HG03103 (cell line): ENCODE measurements around the gene NAALADL1.

Experiments
- ATAC-seq: cut with Tn5 transposase; IDR thresholded peaks from one replicate; pipeline ENCODE4 v1.9.1; 2021; ENCODE audit warnings: low read depth; ENCODE audit not compliant: unreplicated experiment

Gene NAALADL1

DNA sequence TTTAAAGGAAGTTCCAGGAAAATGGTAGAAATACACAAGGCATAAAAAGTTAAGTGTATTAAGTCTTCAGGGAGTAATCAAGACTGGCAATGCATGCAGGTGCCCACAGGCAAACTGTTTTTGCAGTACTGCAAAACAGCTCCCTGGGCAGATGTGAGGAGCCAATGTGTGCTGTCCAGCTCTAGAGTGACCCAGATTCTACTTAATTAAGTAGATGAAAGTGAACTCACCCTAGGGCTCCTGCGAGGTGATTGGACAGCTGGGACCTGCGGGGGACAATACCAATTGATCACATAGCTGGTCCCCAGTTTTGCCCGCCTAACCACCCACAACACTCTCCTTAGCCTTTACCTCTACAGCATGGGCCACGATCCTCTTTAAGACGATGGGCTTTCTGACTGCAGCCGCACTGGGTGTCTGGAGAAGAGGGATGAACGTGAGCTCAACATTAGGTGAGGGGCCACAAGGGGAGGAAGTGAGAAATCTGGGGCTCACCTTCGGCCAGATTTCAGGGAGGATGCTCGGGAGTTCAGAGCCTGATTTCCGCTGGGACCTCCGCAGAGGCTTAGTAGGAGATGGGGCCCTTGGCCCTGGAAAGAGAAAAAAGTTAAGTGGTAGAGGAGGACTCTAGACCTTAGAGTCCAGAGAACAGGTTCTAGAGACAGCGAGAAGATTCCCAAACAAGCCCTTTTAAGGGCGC is 24.9 kb upstream of the NAALADL1 start:
- no peak for ATAC-seq

DNA sequence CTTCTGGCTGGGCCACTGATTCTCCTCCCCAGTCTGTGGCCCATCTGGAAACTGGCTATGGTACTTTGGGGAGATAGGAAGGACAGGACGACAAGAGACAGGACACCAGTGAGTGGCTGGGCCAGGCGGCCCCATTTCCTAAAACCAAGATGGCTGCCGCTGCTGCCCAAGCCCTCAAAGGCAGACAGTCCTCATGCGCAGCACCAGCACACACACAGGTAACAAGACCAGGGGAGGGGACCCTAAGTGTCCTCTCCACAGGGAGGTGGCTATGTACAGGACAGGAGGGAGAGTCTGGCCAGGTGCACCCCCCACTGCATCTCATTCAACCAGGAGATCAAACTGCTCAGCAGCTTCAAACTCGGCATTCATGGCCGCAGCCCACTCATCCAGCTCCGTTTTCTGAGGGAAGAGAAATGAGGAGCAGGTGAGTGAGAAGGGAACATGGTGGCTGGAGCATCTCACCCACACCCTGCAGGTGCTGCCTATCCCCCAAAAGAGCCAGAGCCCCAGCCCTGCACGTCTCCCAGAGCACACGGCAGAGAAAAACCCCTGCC is 20.5 kb upstream of the NAALADL1 start:
- ATAC-seq, result no peak

DNA sequence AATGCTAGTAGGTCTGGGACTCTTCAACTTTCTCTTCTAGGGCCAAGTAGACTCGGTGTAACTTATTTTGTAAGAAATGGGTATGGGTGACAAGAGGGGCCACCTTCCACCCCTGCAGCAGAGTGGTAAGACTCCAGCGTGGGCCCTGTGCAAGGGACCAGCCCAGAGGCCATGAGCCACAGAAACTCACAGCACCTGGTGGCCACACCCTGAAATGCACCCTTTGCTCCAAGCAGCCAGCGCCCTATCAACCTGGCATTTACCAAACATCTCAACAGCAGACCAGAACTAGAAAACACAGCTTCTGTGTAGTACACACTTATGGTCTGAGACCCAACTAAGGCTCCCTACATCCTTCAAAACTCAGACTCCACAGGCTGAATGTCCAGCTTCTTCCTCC is 19.8 kb upstream of the NAALADL1 start:
- ATAC-seq, result no peak

DNA sequence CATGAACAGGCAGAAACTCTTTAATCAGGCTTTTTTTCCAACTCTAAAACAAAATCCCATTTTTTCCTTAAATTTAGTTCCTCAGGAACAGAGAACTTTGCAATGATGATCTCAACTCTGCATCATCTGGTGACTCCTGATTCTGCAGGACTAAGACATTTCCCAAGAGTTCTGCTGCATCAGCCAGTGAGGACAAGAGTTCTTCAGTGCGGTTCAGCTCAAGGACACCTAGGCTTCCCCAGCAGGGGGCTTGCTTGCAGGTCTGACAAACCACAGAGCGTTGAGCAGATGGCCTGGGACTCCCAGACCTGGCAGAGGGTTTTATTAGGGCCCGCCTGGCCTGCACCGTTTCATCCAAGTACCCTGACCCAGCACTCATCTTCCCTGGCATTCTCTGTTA is 19.1 kb upstream of the NAALADL1 start:
- no peak for ATAC-seq

DNA sequence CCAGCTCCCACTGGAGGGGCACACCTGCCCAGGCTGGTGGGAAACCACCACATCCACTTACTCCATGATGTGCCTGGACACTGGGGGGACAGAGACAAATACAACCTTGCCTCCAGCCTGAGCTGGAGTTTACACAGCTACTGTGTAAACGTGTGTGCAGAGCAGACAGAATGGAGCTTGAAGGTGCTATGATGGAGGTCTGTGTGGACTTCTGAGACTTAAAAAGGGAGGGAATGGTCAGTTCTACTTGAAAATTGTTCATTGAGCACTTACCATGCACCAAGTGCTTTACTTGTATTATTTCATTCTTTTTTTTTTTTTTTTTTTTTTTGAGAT is 14.2 kb upstream of the NAALADL1 start:
- ATAC-seq, result no peak

DNA sequence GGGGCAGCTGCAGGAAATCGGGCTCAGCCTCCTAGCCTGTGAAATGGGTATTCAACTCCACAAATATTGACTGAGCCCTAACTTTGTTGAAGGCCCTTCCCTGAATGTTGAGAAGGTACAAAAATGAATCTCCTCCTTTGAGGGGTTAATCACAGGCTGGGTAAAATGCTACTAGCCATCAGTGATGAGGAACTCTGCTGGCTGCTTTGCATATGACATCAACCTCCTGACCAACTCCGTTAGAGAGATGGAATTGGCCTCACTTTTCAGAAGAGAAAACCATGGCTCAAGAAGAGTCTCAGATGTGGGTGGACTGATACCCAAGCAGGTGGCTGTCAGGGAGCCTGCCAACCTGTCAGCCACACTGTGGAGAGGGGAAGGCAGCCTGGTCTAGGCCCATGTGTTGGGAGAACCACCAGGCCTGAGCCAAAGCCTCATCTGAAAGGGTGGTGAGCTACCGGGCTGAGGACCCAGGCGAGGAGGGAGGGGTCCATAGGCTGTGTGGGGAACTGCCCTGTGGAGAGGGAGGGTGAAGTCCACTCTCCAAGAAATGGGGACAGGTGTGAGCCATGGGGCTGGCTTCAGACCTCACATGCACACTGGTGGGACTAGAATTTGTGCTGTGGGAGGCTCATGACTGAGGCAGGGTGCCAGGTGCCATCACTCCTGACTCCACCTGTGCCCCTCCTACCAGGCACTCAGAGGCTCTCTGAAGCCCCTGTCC is 13.7 kb upstream of the NAALADL1 start:
- no peak for ATAC-seq

DNA sequence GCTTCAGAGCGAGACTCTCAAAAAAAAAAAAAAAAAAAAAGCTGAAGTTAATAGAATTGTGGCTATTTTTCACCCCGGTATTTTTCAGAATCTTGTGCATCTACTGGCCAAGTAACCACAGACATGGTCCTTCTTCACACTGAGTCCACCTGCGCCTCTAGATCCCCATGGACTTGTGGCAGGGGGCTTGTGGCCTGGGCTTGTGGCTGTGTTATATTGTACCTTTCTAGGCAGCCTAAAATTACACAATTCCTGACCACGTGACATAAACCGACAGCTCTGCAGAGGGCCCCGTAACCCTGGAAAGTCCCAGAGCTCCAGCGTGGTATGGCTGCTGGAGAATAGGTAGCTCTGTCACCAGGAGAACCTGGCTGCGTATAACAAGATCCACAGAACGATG is 10.9 kb upstream of the NAALADL1 start:
- ATAC-seq, result no peak

DNA sequence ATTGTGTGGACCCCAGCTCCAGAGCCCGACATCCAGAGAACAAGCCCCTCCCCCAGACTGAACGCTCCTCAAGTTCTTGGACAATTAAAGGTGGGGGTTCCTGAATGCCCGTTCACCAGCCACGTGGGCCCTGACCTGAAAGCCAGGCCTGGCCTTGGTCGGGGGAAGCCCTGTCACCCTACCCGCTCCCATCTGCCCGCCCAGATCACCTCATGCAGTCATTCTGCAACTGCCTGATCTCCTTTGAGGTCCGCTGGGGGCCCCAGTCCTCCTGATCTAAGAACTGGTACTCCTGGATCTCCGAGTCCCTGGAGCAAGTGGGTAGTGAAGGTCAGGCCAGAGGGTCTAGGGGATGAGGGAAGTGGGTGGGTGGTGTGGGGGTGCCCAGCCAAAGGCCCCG is 9.1 kb upstream of the NAALADL1 start:
- ATAC-seq, result no peak

DNA sequence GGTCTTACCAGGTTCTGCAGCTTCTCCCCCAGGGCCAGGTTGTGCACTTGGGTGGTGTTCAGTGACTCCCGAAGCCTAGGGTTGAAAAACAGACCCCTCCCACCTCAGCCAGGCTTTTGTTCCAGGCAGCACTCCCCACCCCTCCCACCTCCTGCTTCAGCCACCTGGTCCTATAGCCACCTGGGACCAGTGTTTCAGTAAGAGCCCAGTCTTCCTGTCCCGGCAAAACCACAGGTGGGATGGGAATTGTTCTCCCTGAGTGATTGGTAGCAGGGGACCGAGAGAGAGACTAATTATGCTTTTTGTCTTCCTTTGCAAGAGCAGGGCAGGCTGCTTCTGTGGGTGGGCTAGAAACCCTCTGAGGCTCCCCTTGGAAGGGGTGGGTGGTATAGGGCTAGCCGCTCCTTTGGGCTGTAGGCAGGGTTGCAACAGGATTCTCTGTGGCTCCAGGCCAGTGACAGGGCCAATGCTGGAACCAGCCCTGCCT is 8.5 kb upstream of the NAALADL1 start:
- no peak for ATAC-seq

DNA sequence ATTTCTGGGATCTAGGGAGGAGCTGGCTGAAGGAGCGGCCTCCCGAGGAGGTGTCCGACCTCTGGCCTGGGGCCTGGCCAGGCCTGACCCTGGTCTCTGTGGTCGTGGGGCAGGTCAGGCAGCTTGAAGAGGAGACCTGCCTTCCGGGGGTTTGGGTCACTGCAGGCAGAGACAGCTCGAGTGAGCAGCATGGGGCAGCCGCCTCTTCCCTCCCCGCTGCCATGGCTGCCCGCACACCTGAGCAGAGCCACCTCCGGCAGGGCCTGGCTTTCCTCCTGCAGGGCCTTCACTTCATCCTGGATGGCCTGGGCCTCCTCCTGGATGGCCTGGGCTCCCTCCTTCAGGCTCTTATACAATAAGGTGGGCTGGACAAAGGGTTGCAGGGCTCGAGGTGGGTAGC is 8.0 kb upstream of the NAALADL1 start:
- no peak for ATAC-seq

DNA sequence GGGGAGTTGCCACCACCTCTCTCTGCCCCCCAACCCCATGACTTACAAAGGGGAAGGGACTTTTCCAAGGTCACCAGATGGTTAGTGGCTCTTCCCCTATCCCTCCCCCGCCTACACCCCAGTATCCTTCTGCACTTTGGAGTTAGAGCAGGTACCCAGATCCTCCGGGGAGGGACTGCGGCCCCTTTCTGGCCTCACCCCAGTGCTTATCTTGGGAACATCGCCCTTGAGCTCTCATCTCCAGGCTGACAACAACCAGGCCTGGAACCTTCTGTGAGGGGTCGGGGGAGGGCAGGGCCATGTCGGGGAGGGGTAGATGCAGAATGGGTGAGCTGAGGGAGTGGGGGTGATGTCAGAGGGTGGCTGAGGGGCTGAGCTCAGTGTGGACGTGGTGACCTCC is 7.5 kb upstream of the NAALADL1 start:
- ATAC-seq, result no peak

DNA sequence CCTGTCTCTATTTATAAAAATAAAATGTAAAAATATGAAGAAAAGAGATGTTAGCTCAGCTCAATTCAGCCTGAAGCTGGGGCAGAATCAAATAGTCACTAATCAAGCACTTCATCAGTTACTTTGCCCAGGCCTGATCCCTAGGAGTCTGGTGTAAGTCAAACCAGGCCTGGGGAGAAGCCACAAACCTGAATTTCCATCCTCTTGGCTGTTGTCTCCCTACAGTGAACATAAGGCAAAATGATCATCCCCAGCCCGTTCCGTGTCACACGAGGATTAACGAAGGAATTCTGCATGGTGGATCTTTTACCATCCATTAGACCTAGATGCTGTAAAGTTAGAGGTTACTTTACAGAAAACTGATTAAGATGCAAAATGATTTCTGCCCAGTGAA is 6.5 kb upstream of the NAALADL1 start:
- no peak for ATAC-seq

DNA sequence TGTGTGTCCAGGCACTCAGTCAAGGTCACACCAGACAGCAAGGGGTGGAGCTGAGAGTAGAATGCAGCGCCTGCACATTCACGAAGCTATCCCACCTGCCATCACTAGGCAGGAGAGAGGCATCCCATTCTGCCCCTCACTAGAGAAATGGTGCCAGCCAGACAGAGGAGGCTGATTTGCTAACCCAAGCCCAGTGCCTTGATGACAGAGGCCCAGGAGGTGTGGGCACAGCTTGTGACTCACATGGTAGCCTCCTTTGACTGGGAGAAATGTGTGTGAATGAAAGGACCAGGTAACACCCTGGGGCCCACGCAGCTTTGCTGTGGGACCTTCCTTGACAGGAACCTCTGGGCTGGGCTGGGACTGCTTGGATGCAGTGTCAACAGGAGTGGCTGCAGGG is 5.2 kb upstream of the NAALADL1 start:
- ATAC-seq, result no peak

DNA sequence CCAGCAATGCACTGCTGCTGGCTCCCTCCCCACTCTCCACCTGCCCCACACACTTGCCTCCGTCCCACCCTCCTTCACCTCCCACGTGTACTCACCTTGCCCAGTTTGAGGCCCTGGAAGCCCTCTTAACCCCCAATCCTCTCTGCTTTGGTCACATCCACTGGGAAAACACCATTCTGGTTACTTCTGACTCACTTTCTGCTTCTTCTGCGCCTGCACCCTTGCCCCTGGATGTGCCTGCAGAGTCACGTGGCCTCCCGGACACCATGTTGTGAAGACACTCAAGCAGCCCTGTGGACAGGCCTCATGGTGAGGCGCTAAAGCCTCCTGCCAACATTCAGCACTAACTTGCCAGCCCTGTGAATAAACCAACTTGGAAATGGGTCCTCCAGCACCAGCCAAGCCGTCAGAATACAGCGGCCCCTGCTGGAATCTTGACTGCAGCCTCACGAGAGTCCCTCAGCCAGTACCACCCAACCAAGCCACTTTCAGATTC is 2.6 kb upstream of the NAALADL1 start:
- no peak for ATAC-seq

DNA sequence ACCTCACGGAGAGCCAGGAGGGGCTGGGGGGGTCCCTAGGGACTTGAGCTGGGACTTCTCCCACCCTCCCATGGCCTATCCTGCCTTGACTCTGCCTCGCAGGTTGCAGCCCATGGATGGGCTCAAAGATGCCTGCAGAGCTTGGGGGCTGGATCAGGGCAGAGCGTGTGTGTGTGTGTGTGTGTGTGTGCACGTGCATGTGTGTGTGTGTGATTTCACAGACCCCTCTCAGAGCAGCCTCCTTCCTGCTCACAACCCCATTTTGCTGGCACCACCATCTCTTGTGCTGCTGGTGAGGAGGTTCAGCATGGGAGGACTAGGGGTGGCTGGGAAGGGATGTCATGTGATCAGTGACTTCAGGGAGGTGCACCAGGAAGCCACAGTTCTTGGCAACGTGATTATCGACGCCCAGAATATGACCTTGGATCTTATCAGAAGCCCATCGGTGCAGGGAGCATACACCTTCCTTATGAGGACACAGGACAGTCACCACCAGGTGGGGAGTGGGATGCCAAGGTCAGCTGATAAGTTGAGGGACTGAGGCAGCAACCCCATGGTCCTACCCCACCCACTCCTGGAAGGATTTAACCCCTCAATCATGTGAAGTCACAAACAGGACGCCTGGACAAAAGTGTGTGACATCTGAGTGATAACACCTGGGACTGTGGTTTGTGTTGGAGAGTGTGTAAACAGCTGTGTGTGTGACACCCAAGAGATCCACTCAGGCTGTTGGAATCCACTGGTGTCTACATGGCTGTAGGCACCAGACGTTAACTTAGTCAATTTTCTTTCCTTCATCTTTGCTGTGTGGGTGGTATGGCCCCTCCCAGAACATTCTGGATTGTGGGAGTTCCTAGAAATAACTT is 1.8 kb upstream of the NAALADL1 start:
- ATAC-seq, result no peak

DNA sequence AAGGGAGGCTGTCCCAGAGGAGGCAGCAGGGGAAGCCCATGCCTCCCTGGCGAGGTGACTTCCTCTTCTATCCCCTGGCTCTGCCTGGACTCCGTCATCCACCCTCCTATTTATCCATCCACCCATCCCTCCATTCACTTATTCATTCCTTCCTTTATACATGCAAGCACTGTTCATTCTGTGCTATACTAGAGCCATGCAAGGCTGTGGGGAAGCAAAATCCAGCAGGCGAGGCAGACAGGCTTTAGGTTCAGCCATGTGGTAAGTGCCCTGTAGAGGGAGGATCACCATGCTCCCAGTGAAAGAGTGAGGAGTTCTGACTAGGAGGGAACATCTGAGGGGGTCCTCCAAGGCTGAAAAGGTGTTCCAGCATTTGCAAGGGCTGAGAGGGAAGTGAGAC is 1.2 kb upstream of the NAALADL1 start:
- no peak for ATAC-seq

DNA sequence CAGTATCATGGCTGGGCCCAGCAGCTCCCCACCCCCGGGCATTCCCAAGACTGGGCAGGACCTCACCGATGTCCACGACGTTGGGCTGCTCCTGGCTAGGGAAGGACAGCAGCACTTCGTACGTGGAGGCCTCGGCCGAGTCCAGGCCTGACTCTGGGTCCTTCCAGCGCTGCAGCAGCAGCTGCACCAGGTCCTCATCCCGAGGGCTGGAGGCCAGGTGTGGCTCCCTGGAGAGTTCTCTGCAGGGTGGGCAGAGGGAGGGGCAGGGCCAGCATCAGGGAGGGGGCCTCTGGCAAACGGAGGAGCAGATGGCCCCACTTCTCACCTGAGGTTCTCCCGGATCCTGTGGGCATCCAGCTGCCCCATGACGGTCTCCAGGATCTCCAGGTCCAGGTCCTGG is 341 bp downstream of the NAALADL1 start:
- no peak for ATAC-seq

DNA sequence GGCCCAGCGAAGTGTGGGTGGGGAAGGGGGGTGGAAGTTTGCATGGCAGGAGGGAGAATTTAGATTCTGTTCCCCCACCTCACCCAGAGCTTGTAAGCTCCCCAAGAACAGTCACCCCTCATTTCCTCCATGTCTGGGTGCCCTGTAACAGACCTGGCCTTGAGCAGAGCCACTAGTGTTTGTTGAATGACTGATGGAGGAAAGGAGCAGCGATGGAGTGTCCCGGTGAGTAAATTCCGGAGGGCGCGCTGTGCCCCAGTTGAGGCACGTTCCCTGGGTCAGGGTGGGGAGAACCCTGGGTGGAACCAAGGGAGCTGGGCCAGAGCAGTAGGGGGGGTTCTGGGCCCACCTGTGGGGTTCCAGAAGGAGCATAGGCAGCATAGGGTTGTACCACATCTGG is 827 bp downstream of the NAALADL1 start:
- no peak for ATAC-seq

DNA sequence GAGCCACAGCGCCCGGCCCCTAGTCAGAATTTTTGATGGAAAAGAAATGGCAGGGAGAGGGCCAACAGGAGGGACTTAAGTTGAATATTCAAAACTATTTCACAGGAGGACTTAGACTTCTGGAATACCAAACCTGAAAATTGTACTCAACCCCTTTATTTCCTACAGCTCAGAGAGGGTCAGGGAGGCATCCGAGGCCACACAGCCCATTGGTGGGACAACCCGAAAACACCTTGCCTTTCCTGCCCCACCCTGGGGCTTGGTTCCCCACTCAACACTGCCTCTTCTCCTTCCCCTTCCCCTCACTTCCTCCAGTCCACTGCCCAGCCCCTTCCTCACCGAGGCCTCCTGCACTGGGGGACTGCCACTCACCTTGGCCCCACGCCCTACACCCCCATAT is 1.4 kb downstream of the NAALADL1 start:
- ATAC-seq, result no peak

DNA sequence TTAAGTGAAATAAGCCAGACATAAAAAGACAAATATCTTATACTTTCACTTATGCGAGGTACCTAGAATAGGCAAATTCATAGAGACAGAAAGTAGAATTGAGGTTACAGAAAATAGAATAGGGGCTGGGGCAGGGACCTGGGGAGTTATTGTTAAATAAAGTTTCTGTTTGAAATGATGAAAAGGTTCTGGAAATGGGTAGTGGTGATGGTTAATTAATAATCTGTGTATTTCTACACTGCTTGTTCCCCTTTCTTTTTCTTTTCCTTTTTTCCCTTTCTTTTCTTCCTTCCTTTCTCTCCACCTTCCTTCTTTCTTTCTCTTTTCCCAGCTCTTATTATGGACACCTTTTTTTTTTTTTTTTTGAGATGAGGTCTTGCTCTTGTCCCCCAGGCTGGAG is 2.8 kb downstream of the NAALADL1 start:
- ATAC-seq, result no peak
